Hepatocyte (in vitro differentiated cells): Measurements from ENCODE around the gene FAM81A. TPM values are rescaled to one million over a fixed set of nuclear protein-coding genes. Genes with fewer than 3 reads are reported as not detected.
A peak's percentile ranks its signal among the peaks of the same experiment; 100 is the strongest.
"Not testable (repeated sequence)": the region's sequence is repeated elsewhere in the genome, so short reads cannot be mapped to it uniquely, and the experiment has no call there.

ENCODE experiments used
- DNase-seq: peaks from one replicate; pipeline ENCODE4 v3.0.0-alpha.2; 2016; ENCODE audit warnings: low spot score
- H2AFZ ChIP-seq: fragments of 200-600 bp; sonication (generic); 2 replicates; pipeline ENCODE4 v1.6.0; 2016; ENCODE audit warnings: antibody characterized with exemption, mild to moderate bottlenecking
- H3K27ac ChIP-seq: fragments of 200-600 bp; sonication (generic); 2 replicates; pipeline ENCODE4 v1.5.1; 2016; ENCODE audit warnings: mild to moderate bottlenecking
- H3K27me3 ChIP-seq: fragments of 200-600 bp; sonication (generic); 2 replicates; pipeline ENCODE4 v1.6.1; 2016
- H3K36me3 ChIP-seq: fragments of 200-600 bp; sonication (generic); replicated peaks from 2 replicates; pipeline ENCODE4 v1.5.1; 2016; ENCODE audit warnings: low read depth; ENCODE audit not compliant: insufficient read depth
- H3K4me1 ChIP-seq: fragments of 200-600 bp; sonication (generic); 2 replicates; pipeline ENCODE4 v1.5.1; 2016; ENCODE audit warnings: mild to moderate bottlenecking, moderate library complexity; ENCODE audit not compliant: insufficient read depth
- H3K4me2 ChIP-seq: fragments of 200-600 bp; sonication (generic); 2 replicates; pipeline ENCODE4 v1.6.0; 2016
- H3K4me3 ChIP-seq: fragments of 200-600 bp; sonication (generic); 2 replicates; pipeline ENCODE4 v1.5.1; 2016; ENCODE audit warnings: mild to moderate bottlenecking
- H3K79me2 ChIP-seq: fragments of 200-600 bp; sonication (generic); 2 replicates; pipeline ENCODE4 v1.6.0; 2017; ENCODE audit warnings: mild to moderate bottlenecking
- H3K9me2 ChIP-seq: fragments of 200-600 bp; sonication (generic); replicated peaks from 2 replicates; pipeline ENCODE4 v1.6.0; 2017; ENCODE audit warnings: mild to moderate bottlenecking; ENCODE audit not compliant: insufficient read depth
- H3K9me3 ChIP-seq: fragments of 200-600 bp; sonication (generic); 2 replicates; pipeline ENCODE4 v1.5.1; 2016; ENCODE audit warnings: low read depth, mild to moderate bottlenecking
- H4K20me1 ChIP-seq: fragments of 200-600 bp; sonication (generic); 2 replicates; pipeline ENCODE4 v1.6.0; 2016; ENCODE audit warnings: mild to moderate bottlenecking; ENCODE audit not compliant: insufficient read depth, poor library complexity, severe bottlenecking
- EZH2 ChIP-seq: fragments of 200-600 bp; sonication (generic); IDR thresholded peaks from 2 replicates; pipeline ENCODE4 v1.6.1; 2016; ENCODE audit warnings: antibody characterized with exemption, mild to moderate bottlenecking, borderline replicate concordance
- EZH2phosphoT487 ChIP-seq: fragments of 200-600 bp; sonication (generic); IDR thresholded peaks from one replicate; pipeline ENCODE4 v1.6.1; 2018; ENCODE audit warnings: antibody characterized with exemption, mild to moderate bottlenecking, low read depth, moderate library complexity; ENCODE audit not compliant: unreplicated experiment, severe bottlenecking
- WGBS: methylation state at CpG from one replicate; pipeline ENCODE4 v1.1.6; 2016; ENCODE audit warnings: low lambda C conversion rate; ENCODE audit errors: missing lambda C conversion rate; 5-methylcytosine and 5-hydroxymethylcytosine counted together
- polyA plus RNA-seq: library from polyadenylated mRNA; unstranded; fragments of >200 nt; fragmentation: Nextera tagmentation; extraction: Ambion mirVana; gene quantifications from 2 replicates; pipeline ENCODE4 v1.2.1, GENCODE V29; 2016
- total RNA-seq: library from RNA; depleted of rRNA; stranded (reverse); fragments of >200 nt; gene quantifications from 2 replicates; pipeline ENCODE4 v1.2.3, GENCODE V29; 2014
- TF ChIP-seq, protein P1 (sequence below): fragments of 200-600 bp; sonication (generic); IDR thresholded peaks from 2 replicates; pipeline ENCODE4 v1.5.1; 2016; ENCODE audit warnings: antibody characterized with exemption, mild to moderate bottlenecking; ENCODE audit not compliant: poor library complexity

The FAM81A gene
- total and polyA plus RNA-seq, 2 experiments from 2014 or later: 0.47 to 0.85 TPM

GRCh38 chr15:59456114-59456513 is 18.1 kb downstream of the FAM81A start:
- Histone ChIP-seq H3K27ac (peak overlapping the region; percentile 12), H3K36me3 (no peaks in the 10 kb centered on the region), H3K9me2 (no peaks in the 10 kb centered on the region), H2AFZ (no peak overlapping the region), H3K9me3 (no peaks in the 10 kb centered on the region), H3K4me3 (no peak overlapping the region), H3K4me1 (peaks cover 6% of the 10 kb centered on the region), H4K20me1 (no peaks in the 10 kb centered on the region), H3K79me2 (no peaks in the 10 kb centered on the region), H3K27me3 (no peaks in the 10 kb centered on the region), H3K4me2 (no peak overlapping the region)
- WGBS: 62% methylated on average over 5 of the region's 8 CpGs
- TF ChIP-seq EZH2phosphoT487 (no peak), EZH2 (no peak)
- TF ChIP-seq, protein P1, sequence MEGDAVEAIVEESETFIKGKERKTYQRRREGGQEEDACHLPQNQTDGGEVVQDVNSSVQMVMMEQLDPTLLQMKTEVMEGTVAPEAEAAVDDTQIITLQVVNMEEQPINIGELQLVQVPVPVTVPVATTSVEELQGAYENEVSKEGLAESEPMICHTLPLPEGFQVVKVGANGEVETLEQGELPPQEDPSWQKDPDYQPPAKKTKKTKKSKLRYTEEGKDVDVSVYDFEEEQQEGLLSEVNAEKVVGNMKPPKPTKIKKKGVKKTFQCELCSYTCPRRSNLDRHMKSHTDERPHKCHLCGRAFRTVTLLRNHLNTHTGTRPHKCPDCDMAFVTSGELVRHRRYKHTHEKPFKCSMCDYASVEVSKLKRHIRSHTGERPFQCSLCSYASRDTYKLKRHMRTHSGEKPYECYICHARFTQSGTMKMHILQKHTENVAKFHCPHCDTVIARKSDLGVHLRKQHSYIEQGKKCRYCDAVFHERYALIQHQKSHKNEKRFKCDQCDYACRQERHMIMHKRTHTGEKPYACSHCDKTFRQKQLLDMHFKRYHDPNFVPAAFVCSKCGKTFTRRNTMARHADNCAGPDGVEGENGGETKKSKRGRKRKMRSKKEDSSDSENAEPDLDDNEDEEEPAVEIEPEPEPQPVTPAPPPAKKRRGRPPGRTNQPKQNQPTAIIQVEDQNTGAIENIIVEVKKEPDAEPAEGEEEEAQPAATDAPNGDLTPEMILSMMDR: no peak
- peak; percentile 28 for DNase-seq

DNA sequence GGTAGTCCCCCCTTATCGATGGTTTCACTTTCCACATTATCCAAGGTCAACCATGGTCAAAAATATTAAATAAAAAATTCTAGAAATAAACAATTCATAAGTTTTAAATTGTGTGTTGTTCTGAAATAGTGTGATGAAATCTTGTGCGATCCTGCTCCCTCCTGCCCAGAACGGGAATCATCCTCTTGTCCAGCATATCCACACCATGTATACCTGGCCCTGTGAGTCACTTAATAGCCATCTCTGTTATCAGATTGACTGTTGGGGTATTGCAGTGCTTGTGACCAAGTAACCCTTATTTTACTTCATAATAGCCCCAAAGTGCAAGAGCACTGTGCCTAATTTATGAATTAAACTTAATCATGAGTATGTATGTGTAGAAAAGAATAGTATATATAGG is 19.1 kb downstream of the FAM81A start:
- no peak overlapping the region for H3K4me2 ChIP-seq
- H3K9me3 ChIP-seq: no peaks in the 10 kb centered on the region
- no peak for TF ChIP-seq EZH2
- TF ChIP-seq, protein P1: no peak
- no peak for TF ChIP-seq EZH2phosphoT487
- no peaks in the 10 kb centered on the region for H3K36me3 ChIP-seq
- no peak overlapping the region for H3K27ac ChIP-seq
- no peak overlapping the region for H2AFZ ChIP-seq
- no peaks in the 10 kb centered on the region for H3K27me3 ChIP-seq
- H3K4me3 ChIP-seq: no peak overlapping the region
- H3K79me2 ChIP-seq: no peaks in the 10 kb centered on the region
- WGBS: 94% methylated on average over 3 of the region's 3 CpGs
- peaks cover 6% of the 10 kb centered on the region for H3K4me1 ChIP-seq
- H3K9me2 ChIP-seq: no peaks in the 10 kb centered on the region
- DNase-seq: no peak
- H4K20me1 ChIP-seq: no peaks in the 10 kb centered on the region

DNA sequence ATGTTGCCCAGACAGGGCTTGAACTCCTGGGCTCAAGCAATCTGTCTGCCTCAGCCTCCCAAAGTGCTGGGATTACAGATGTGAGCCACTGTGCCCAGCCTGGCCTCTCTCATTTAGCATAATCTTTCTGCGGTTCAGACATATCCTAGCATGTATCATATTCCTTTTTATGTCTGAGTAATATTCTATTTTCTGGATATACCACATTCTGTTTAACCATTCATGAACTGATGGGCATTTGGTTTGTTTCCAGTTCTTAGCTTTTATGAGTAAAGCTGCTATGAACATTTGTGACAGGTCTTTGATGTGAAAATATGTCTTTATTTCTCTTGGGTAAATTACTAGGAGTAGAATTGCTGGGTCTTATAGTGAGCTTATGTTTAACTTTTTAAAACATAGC is 23.5 kb downstream of the FAM81A start:
- TF ChIP-seq EZH2: no peak
- no peak for TF ChIP-seq EZH2phosphoT487
- TF ChIP-seq, protein P1: no peak
- DNase-seq: no peak
- no peaks in the 10 kb centered on the region for H3K9me3 ChIP-seq
- H3K4me3 ChIP-seq: no peak overlapping the region
- no peaks in the 10 kb centered on the region for H3K27me3 ChIP-seq
- peaks cover 3% of the 10 kb centered on the region for H3K4me1 ChIP-seq
- H3K9me2 ChIP-seq: no peaks in the 10 kb centered on the region
- no peaks in the 10 kb centered on the region for H4K20me1 ChIP-seq
- 97% methylated on average over 1 of the region's 1 CpG for WGBS
- H3K27ac ChIP-seq: no peak overlapping the region
- H2AFZ ChIP-seq: no peak overlapping the region
- no peaks in the 10 kb centered on the region for H3K36me3 ChIP-seq
- no peaks in the 10 kb centered on the region for H3K79me2 ChIP-seq
- no peak overlapping the region for H3K4me2 ChIP-seq

GRCh38 chr15:59473226-59473625 is 35.2 kb downstream of the FAM81A start:
- no peak overlapping the region for H2AFZ ChIP-seq
- H4K20me1 ChIP-seq: no peaks in the 10 kb centered on the region
- TF ChIP-seq EZH2phosphoT487 (no peak), EZH2 (no peak)
- TF ChIP-seq, protein P1: no peak
- no peak overlapping the region for H3K27ac ChIP-seq
- H3K27me3 ChIP-seq: no peaks in the 10 kb centered on the region
- H3K9me3 ChIP-seq: no peaks in the 10 kb centered on the region
- WGBS: 81% methylated on average over 5 of the region's 5 CpGs
- H3K36me3 ChIP-seq: no peaks in the 10 kb centered on the region
- H3K9me2 ChIP-seq: no peaks in the 10 kb centered on the region
- H3K4me3 ChIP-seq: no peak overlapping the region
- H3K4me2 ChIP-seq: no peak overlapping the region
- no peaks in the 10 kb centered on the region for H3K79me2 ChIP-seq
- DNase-seq: no peak
- H3K4me1 ChIP-seq: no peaks in the 10 kb centered on the region

GRCh38 chr15:59475161-59475560 is 37.2 kb downstream of the FAM81A start:
- H3K79me2 ChIP-seq, H2AFZ ChIP-seq, H3K9me3 ChIP-seq, H3K4me1 ChIP-seq, H4K20me1 ChIP-seq, H3K9me2 ChIP-seq, H3K27me3 ChIP-seq, DNase-seq, H3K27ac ChIP-seq, H3K4me2 ChIP-seq, H3K4me3 ChIP-seq, H3K36me3 ChIP-seq: not testable (repeated sequence)
- 95% methylated on average over 5 of the region's 5 CpGs for WGBS
